ENCODE measurements around the gene GFY. TPM values are rescaled to one million over a fixed set of nuclear protein-coding genes. Genes with fewer than 3 reads are reported as not detected.
"Not testable (repeated sequence)": the region's sequence is repeated elsewhere in the genome, so short reads cannot be mapped to it uniquely, and the experiment has no call there.

Gene GFY
- polyA plus RNA-seq, 2 donors: not detected

DNA sequence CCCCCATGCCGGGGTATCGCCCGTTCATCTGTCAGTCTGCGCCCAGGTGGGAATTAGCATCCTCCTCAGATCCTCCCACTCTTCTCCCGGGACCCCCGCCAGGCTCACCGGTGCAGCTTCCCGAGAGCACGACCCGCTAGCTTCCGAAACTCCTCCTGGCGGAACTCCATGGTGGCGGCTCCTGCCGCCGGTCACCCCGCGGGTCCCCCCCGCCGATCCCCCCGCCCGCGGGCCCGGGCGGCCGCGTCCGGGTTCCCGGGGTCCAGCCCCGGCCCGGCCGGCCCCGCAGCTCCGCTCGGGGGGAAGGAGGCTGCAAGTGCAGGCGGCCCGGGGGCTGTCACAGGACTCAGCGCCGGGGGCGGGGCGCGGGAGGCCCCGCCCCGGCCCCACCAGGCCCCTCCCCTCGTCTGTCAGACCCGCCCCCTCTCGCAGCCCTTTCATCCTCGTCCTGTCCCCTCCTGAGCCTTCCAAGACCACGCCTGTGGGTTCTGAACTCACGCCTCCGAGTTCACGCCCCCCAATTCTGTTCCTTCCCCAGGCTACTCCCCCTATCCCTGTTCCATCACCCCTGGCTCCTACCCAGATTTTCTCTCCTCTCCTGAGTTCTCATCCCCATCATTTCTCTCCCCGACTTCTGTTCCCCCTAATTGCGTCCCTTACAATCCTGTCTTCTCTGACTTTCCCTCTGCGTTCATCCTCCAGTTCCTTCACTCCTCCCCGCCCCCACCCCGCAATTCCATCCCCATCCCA lies 16.2 kb downstream of the GFY start, which contains the start of gene SLC17A7:
Gene SLC17A7, minus strand, starts transcription at position 318 of the 750 bp plus-strand sequence. Its CDS starts 148 bp downstream, at position 170.
- H3K4me3 ChIP-seq (ENCODE audit: low read depth in 1 of 2, low read length in 2 of 2): peak within 1 kb of the TSS in 1 of 2 donors; percentile 61
- peaks cover 0 to under 1% of the 10 kb centered on the region in 2 donors for H3K36me3 ChIP-seq (ENCODE audit: control insufficient read depth in 2 of 2, insufficient read depth in 2 of 2, low read length in 1 of 2)
- peaks cover 0 to 2% of the 10 kb centered on the region in 2 donors for H3K4me1 ChIP-seq (ENCODE audit: control insufficient read depth in 2 of 2, insufficient read depth in 2 of 2, low read length in 1 of 2)
- H3K27ac ChIP-seq (ENCODE audit: low read depth in 2 of 2, low read length in 1 of 2): no peak within 1 kb of the TSS
- H3K9me3 ChIP-seq (ENCODE audit: control insufficient read depth in 2 of 2, insufficient read depth in 1 of 2, low read depth in 1 of 2, low read length in 1 of 2): peaks cover 0 to 3% of the 10 kb centered on the region in 2 donors
- WGBS, 2 donors: 4 to 9% methylated on average over 20 to 56 of the region's 56 CpGs
- H3K27me3 ChIP-seq (ENCODE audit: control insufficient read depth in 1 of 2, insufficient read depth in 2 of 2, low read length in 2 of 2): peaks cover 0 to 12% of the 10 kb centered on the region in 2 donors

DNA sequence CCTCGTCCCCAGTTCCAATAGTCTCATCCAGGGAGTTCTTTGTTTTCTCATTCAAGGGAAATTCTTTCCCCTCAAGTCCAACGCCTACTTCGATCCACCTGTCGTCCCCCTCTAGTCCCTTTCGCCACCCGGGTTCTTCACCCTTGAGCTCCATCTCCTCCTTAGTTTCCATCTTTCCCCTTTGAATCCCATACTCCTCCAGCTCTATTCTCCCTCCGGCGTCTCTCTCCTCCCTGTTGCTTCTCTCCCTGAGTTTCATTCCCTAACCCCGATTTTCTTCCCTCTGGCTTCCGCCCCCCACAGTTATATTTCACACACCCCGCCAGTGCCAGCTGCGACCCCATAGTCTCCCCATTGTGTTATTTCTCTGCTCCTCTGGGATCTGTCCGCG lies 16.8 kb downstream of the GFY start:
- peaks cover 0 to 4% of the 10 kb centered on the region in 2 donors for H3K36me3 ChIP-seq (ENCODE audit: control insufficient read depth in 2 of 2, insufficient read depth in 2 of 2, low read length in 1 of 2)
- H3K9me3 ChIP-seq (ENCODE audit: control insufficient read depth in 2 of 2, insufficient read depth in 1 of 2, low read depth in 1 of 2, low read length in 1 of 2): no peaks in the 10 kb centered on the region
- peaks cover 0 to 2% of the 10 kb centered on the region in 2 donors for H3K4me1 ChIP-seq (ENCODE audit: control insufficient read depth in 2 of 2, insufficient read depth in 2 of 2, low read length in 1 of 2)
- WGBS, 2 donors: 17 to 19% methylated on average over 14 of the region's 14 CpGs
- H3K4me3 ChIP-seq (ENCODE audit: low read depth in 1 of 2, low read length in 2 of 2): peak overlapping the region in 1 of 2 donors; percentile 61
- H3K27ac ChIP-seq (ENCODE audit: low read depth in 2 of 2, low read length in 1 of 2): no peak overlapping the region
- peaks cover 0 to 10% of the 10 kb centered on the region in 2 donors for H3K27me3 ChIP-seq (ENCODE audit: control insufficient read depth in 1 of 2, insufficient read depth in 2 of 2, low read length in 2 of 2)

DNA sequence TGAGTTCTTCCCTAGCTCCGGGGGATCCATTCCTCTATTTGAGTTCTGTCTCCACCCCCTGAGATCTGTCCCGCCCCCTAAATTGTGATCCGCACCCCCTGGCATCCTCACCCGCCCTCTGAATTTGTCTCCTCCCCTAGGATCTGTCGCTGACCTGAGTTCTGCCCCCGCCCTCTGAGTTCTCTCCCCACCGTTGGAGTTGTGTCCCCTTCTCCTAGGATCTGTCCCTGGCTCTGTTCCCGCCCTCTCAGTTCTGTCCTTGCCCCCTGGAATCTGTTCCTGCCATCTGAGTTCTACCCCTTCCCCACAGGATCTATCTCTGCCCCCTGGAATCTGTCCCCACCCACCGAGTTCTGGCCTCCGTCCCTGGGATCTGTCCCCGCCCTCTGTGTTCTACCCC lies 17.2 kb downstream of the GFY start:
- no peaks in the 10 kb centered on the region for H3K9me3 ChIP-seq (ENCODE audit: control insufficient read depth in 2 of 2, insufficient read depth in 1 of 2, low read depth in 1 of 2, low read length in 1 of 2)
- H3K27me3 ChIP-seq (ENCODE audit: control insufficient read depth in 1 of 2, insufficient read depth in 2 of 2, low read length in 2 of 2): peaks cover 0 to 6% of the 10 kb centered on the region in 2 donors
- peak overlapping the region in 1 of 2 donors; percentile 61 for H3K4me3 ChIP-seq (ENCODE audit: low read depth in 1 of 2, low read length in 2 of 2)
- H3K36me3 ChIP-seq (ENCODE audit: control insufficient read depth in 2 of 2, insufficient read depth in 2 of 2, low read length in 1 of 2): peaks cover 0 to 8% of the 10 kb centered on the region in 2 donors
- H3K4me1 ChIP-seq (ENCODE audit: control insufficient read depth in 2 of 2, insufficient read depth in 2 of 2, low read length in 1 of 2): peaks cover 0 to 2% of the 10 kb centered on the region in 2 donors
- 4 to 6% methylated on average over 11 of the region's 11 CpGs for WGBS, 2 donors
- no peak overlapping the region for H3K27ac ChIP-seq (ENCODE audit: low read depth in 2 of 2, low read length in 1 of 2)

DNA sequence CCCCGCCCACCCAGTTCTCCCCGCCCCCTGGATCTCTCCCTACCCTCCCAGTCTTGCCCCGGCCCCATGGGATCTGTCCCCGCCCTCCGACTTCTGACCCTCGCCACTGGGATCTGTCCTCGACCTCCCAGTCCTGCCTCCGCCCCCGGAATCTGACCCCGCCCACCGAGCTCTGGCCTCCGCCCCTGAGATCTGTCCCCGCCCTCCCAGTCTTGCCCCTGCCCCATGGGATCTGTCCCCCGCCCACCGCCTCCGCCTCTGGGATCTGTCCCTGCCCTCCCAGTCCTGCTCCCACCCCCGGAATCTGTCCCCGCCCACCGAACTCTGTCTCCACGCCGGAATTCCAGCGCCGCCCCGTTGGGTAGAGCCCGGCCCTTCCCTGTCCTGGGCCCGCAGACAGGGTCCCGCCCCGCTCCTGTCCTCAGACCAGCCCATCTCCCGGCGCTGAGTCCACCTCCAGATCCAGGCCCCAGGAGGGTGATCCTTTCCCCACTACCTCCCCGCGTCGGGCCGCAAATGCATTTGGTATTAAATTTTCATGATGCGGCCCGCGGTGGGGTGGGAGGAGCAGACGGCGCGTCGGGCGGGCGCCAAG lies 17.7 kb downstream of the GFY start:
- H3K36me3 ChIP-seq (ENCODE audit: control insufficient read depth in 2 of 2, insufficient read depth in 2 of 2, low read length in 1 of 2): peaks cover 0 to 9% of the 10 kb centered on the region in 2 donors
- peak overlapping the region; percentile 80 to 86 for H3K27ac ChIP-seq (ENCODE audit: low read depth in 2 of 2, low read length in 1 of 2)
- H3K4me1 ChIP-seq (ENCODE audit: control insufficient read depth in 2 of 2, insufficient read depth in 2 of 2, low read length in 1 of 2): peaks cover 0 to 2% of the 10 kb centered on the region in 2 donors
- 1 to 2% methylated on average over 42 to 43 of the region's 43 CpGs for WGBS, 2 donors
- H3K9me3 ChIP-seq (ENCODE audit: control insufficient read depth in 2 of 2, insufficient read depth in 1 of 2, low read depth in 1 of 2, low read length in 1 of 2): no peaks in the 10 kb centered on the region
- peaks cover 0 to 5% of the 10 kb centered on the region in 2 donors for H3K27me3 ChIP-seq (ENCODE audit: control insufficient read depth in 1 of 2, insufficient read depth in 2 of 2, low read length in 2 of 2)
- peak overlapping the region; percentile 61 to 70 for H3K4me3 ChIP-seq (ENCODE audit: low read depth in 1 of 2, low read length in 2 of 2)

DNA sequence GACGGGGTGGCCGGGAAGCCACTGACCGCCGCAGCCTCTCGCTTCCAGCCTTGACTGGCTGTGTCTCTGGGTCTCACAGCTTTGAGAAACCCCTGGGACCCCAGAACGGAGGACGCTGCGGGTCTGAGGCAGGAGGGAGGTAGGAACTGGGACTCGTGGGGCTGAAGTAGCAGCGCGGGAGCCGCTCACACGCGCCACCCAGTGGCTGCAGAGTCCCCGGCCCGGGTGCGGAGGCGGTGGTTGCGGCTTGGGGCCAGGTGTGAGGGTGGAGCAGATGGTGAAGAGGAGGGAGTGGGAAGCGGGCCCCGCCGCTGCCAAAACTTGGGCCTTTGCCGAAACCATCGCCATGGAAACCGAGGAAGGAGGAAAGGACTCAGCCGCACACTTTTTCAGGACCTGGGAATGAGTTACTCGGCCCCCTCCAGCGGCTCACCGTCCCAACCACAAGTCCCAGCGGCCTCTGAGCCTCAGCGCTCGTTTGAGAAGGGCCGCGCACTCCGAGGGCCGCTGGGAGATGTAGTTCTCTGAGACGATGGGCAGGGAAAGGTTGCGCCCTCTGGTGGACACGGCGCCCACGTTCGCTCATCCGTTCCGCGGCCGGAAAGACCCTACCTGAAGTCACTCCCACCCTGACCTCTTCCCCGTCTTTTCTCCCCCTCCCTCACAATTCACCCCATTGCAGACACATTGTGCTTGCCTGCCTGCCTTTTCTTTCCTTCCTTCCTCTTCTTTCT lies 18.3 kb downstream of the GFY start:
- H3K27me3 ChIP-seq (ENCODE audit: control insufficient read depth in 1 of 2, insufficient read depth in 2 of 2, low read length in 2 of 2): peaks cover 0 to 5% of the 10 kb centered on the region in 2 donors
- 0% methylated on average over 46 to 47 of the region's 47 CpGs for WGBS, 2 donors
- H3K4me1 ChIP-seq (ENCODE audit: control insufficient read depth in 2 of 2, insufficient read depth in 2 of 2, low read length in 1 of 2): peaks cover 0 to 2% of the 10 kb centered on the region in 2 donors
- H3K27ac ChIP-seq (ENCODE audit: low read depth in 2 of 2, low read length in 1 of 2): peak overlapping the region; percentile 80 to 86
- no peaks in the 10 kb centered on the region for H3K9me3 ChIP-seq (ENCODE audit: control insufficient read depth in 2 of 2, insufficient read depth in 1 of 2, low read depth in 1 of 2, low read length in 1 of 2)
- H3K36me3 ChIP-seq (ENCODE audit: control insufficient read depth in 2 of 2, insufficient read depth in 2 of 2, low read length in 1 of 2): peaks cover 3 to 11% of the 10 kb centered on the region in 2 donors
- peak overlapping the region; percentile 61 to 70 for H3K4me3 ChIP-seq (ENCODE audit: low read depth in 1 of 2, low read length in 2 of 2)

DNA sequence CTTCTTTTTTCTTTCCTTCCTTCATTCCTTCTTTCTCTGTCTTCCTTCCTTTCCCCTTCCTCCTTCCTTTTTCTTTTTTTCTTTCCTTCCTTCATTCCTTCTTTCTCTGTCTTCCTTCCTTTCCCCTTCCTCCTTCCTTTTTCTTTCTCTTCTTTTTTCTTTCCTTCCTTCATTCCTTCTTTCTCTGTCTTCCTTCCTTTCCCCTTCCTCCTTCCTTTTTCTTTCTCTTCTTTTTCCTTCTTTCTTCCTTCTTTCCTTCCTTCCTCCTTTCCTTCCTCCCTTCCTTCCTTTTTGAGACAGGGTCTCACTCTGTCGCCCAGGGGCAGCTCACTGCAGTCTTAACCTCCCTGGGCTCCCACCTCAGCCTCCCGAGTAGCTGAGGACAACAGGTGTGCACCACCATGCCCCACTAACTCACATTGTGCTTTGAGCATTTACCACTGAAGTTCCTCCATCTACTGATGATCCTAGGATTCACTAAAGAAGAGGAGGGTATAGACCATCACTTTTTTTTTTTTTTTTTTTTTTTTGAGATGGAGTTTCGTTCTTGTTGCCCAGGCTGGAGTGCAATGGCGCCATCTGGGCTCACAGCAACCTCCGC lies 19.0 kb downstream of the GFY start:
- WGBS, 2 donors: 46 to 60% methylated on average over 5 of the region's 5 CpGs
- H3K4me1 ChIP-seq (ENCODE audit: control insufficient read depth in 2 of 2, insufficient read depth in 2 of 2, low read length in 1 of 2); H3K4me3 ChIP-seq (ENCODE audit: low read depth in 1 of 2, low read length in 2 of 2); H3K27ac ChIP-seq (ENCODE audit: low read depth in 2 of 2, low read length in 1 of 2); H3K27me3 ChIP-seq (ENCODE audit: control insufficient read depth in 1 of 2, insufficient read depth in 2 of 2, low read length in 2 of 2); H3K9me3 ChIP-seq (ENCODE audit: control insufficient read depth in 2 of 2, insufficient read depth in 1 of 2, low read depth in 1 of 2, low read length in 1 of 2): not testable (repeated sequence)
- peaks cover 5 to 13% of the 10 kb centered on the region in 2 donors for H3K36me3 ChIP-seq (ENCODE audit: control insufficient read depth in 2 of 2, insufficient read depth in 2 of 2, low read length in 1 of 2)

DNA sequence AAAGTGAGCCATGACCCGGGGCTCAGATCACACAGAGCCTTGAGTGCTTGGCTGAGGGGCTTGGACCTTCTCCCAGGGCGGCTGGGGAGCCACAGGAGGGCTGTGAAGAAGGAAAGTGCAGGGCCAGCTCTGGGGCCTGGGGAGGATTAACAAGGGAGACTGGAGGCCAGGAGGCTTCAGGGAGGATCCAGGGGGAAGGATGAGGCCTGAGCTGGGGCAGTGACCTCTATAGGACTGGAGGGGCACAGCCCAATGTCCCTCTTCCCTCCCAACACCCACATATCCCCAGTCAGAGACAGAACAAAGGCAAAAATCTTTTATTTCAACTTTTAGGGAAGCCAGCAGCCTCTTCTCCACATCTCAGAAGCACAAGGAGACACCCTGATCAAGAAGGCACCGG lies 20.8 kb downstream of the GFY start:
- WGBS, 2 donors: 66 to 87% methylated on average over 3 of the region's 3 CpGs
- Histone ChIP-seq H3K9me3 (ENCODE audit: control insufficient read depth in 2 of 2, insufficient read depth in 1 of 2, low read depth in 1 of 2, low read length in 1 of 2) (no peaks in the 10 kb centered on the region), H3K36me3 (ENCODE audit: control insufficient read depth in 2 of 2, insufficient read depth in 2 of 2, low read length in 1 of 2) (peaks cover 5 to 16% of the 10 kb centered on the region in 2 donors), H3K4me1 (ENCODE audit: control insufficient read depth in 2 of 2, insufficient read depth in 2 of 2, low read length in 1 of 2) (peaks cover 0 to 2% of the 10 kb centered on the region in 2 donors), H3K27ac (ENCODE audit: low read depth in 2 of 2, low read length in 1 of 2) (no peak overlapping the region), H3K4me3 (ENCODE audit: low read depth in 1 of 2, low read length in 2 of 2) (no peak overlapping the region), H3K27me3 (ENCODE audit: control insufficient read depth in 1 of 2, insufficient read depth in 2 of 2, low read length in 2 of 2) (peaks cover 0 to 5% of the 10 kb centered on the region in 2 donors)

DNA sequence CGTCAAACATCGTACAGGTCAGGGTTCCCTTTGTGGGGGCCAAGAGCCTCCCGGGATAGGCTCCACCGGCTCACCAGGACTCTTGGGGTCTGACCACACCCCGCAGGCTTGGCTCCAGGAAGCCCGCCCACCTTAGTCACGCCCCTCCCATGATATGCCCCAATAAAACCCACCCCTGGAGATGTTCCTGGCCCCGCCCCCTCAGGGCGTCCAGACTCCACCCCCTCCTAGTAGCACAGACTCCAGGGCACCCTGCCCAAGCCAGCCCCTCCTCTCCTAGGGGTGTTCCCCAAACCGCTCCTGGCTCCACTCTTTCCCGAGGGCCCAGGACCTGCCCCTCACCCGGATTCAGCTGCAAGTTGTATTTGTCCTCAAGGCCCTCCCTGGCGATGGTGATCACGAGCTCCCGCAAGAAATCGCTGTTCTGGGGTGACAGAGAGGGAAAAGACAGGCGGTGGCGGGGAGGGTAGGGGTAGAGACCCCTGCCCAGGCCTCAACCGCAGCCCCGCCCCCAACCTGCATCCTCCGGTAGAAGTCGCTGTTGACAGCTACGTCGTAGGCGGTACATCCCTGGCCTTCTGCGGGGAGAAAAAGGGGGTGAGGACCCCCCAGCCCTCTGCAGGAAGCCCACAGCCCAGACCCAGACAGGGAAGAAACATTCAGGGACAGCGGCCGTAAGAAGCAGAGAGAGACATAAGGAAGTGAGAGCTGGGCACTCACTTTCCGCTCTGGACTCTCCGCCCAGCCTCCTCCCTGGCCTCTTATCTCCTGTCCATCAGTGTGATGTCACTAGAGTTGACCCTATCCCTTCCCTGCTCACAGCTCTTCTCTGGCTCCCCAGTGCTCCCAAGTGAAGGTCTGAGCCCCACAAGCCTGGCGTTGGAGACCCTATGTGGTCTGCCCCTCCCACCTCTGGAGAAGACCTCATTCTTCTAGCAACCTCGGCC lies 22.6 kb downstream of the GFY start:
- WGBS, 2 donors: 73 to 82% methylated on average over 31 to 32 of the region's 32 CpGs
- no peak overlapping the region for H3K4me3 ChIP-seq (ENCODE audit: low read depth in 1 of 2, low read length in 2 of 2)
- no peak overlapping the region for H3K27ac ChIP-seq (ENCODE audit: low read depth in 2 of 2, low read length in 1 of 2)
- no peaks in the 10 kb centered on the region for H3K4me1 ChIP-seq (ENCODE audit: control insufficient read depth in 2 of 2, insufficient read depth in 2 of 2, low read length in 1 of 2)
- H3K36me3 ChIP-seq (ENCODE audit: control insufficient read depth in 2 of 2, insufficient read depth in 2 of 2, low read length in 1 of 2): peaks cover 5 to 16% of the 10 kb centered on the region in 2 donors
- no peaks in the 10 kb centered on the region for H3K9me3 ChIP-seq (ENCODE audit: control insufficient read depth in 2 of 2, insufficient read depth in 1 of 2, low read depth in 1 of 2, low read length in 1 of 2)
- H3K27me3 ChIP-seq (ENCODE audit: control insufficient read depth in 1 of 2, insufficient read depth in 2 of 2, low read length in 2 of 2): no peaks in the 10 kb centered on the region

Measured in esophagus (tissue), 2 donors.